Keratinocyte (primary cell): Measurements from ENCODE around the gene U2SURP.

ENCODE experiments used
- CTCF ChIP-seq, 3 experiments: IDR thresholded peaks in 1 of 3; conservative IDR thresholded peaks in 1 of 3; optimal IDR thresholded peaks in 1 of 3; 2 replicates in 2 of 3; 3 replicates in 1 of 3; pipeline versions ENCODE3 to v1.5.1; 2011; ENCODE audit warnings: low read length in 3 of 3, mild to moderate bottlenecking in 3 of 3, moderate library complexity in 2 of 3, control low read depth in 1 of 3, inconsistent platforms in 1 of 3; ENCODE audit not compliant: insufficient read depth in 2 of 3; ENCODE audit errors: extremely low read depth in 1 of 3
- EZH2 ChIP-seq: IDR thresholded peaks from one replicate; pipeline ENCODE4 v1.6.1; 2012; ENCODE audit warnings: inconsistent platforms, mild to moderate bottlenecking, low read length, moderate library complexity

DNA sequence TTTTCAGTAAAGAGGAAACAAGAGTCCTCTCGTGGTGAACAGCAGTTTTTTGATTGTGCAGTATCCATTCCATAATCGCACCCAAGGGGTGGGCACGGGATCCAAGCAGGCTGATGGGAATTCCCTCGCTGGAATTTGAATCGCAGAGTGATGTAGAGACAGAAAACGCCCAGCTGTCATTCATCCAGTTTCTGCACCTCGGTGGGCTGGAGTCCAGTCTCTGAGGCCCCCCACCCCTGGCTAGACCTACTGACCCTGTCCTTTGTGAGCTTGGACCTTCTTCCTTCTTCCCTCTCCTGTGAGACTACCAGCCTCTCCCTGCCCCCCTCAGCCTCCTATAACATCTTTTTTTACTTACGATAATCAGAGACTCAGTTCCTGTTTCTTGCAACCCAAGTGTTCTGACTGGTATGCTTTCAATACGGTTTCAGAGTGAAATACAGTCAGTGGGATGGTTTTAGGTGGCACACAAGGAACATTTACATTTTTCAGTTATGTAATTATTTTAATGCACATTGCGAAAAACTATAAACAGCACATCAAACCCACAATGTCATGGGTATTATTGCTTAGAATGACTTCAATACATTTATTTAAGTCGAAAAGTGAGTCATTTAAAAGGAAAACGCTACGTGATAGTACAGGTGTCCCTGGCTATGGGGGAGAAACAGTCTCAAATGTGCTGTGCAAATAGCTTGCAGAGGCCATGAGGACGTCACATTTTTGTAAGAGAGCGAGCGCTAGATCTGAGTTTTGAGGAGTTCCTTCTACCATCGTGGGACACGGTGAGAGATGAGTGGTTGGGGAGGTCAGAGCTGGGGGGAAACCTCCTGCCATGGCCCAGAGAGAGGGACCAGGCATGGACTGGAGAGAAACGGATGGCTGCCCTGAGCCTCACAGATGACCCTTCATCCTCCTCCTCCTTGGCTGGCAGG, 80.7 kb downstream of the U2SURP start:
- no peak for TF ChIP-seq CTCF (optimal IDR thresholded peaks at IDR 0.05 in 1 of 3, IDR thresholded peaks at IDR 0.05 in 1 of 3, conservative IDR thresholded peaks at IDR 0.05 in 1 of 3; ENCODE audit: extremely low read depth in 1 of 3, insufficient read depth in 2 of 3, low read length in 3 of 3)
- no peak for TF ChIP-seq EZH2
